Trophoblast cell (in vitro differentiated cells and primary cell): ENCODE measurements around the gene SLC6A1.
"Not testable (repeated sequence)": the region's sequence is repeated elsewhere in the genome, so short reads cannot be mapped to it uniquely, and the experiment has no call there.

Experiments
- DNase-seq, 2 donors: peaks; one replicate each; pipeline ENCODE4 v3.0.0-alpha.2; 2016
- H2AFZ ChIP-seq: 2 replicates; pipeline ENCODE4 v1.6.1; 2013; ENCODE audit warnings: low read length, moderate library complexity, mild to moderate bottlenecking; ENCODE audit not compliant: insufficient read depth, poor library complexity
- H2AK5ac ChIP-seq: 2 replicates; pipeline ENCODE4 v1.6.1; 2013; ENCODE audit warnings: mild to moderate bottlenecking, low read length
- H2BK120ac ChIP-seq: 2 replicates; pipeline ENCODE4 v1.6.1; 2013; ENCODE audit warnings: low read length, mild to moderate bottlenecking, moderate library complexity; ENCODE audit not compliant: insufficient read depth, poor library complexity
- H2BK12ac ChIP-seq: 2 replicates; pipeline ENCODE4 v1.6.1; 2013; ENCODE audit warnings: mild to moderate bottlenecking, low read length, moderate library complexity
- H2BK5ac ChIP-seq: 2 replicates; pipeline ENCODE4 v1.6.1; 2013; ENCODE audit warnings: low read length, low read depth, moderate library complexity, mild to moderate bottlenecking; ENCODE audit not compliant: poor library complexity
- H3K14ac ChIP-seq: 2 replicates; pipeline ENCODE4 v1.6.1; 2013; ENCODE audit warnings: mild to moderate bottlenecking, low read length
- H3K18ac ChIP-seq: 2 replicates; pipeline ENCODE4 v1.6.1; 2013; ENCODE audit warnings: mild to moderate bottlenecking, low read length
- H3K23ac ChIP-seq: 2 replicates; pipeline ENCODE4 v1.6.1; 2013; ENCODE audit warnings: low read length
- H3K27ac ChIP-seq: 2 replicates; pipeline ENCODE4 v1.5.1; 2013; ENCODE audit warnings: low read depth, mild to moderate bottlenecking, inconsistent platforms, low read length, moderate library complexity
- H3K27me3 ChIP-seq: 2 replicates; pipeline ENCODE4 v1.6.1; 2013; ENCODE audit warnings: inconsistent platforms, mild to moderate bottlenecking, low read length, moderate library complexity; ENCODE audit not compliant: insufficient read depth
- H3K36me3 ChIP-seq, 2 experiments: 1 replicate in 1 of 2; 2 replicates in 1 of 2; pipeline ENCODE4 v1.6.1; 2013; ENCODE audit warnings: low read length in 2 of 2, mild to moderate bottlenecking in 2 of 2, moderate library complexity in 1 of 2; ENCODE audit not compliant: insufficient read depth in 2 of 2, control insufficient read depth in 1 of 2
- H3K4ac ChIP-seq: 2 replicates; pipeline ENCODE4 v1.6.1; 2013; ENCODE audit warnings: low read depth, mild to moderate bottlenecking, low read length, moderate library complexity
- H3K4me1 ChIP-seq, 2 experiments: 1 replicate in 1 of 2; 2 replicates in 1 of 2; pipeline ENCODE4 v1.6.1; 2013; ENCODE audit warnings: low read length in 2 of 2, mild to moderate bottlenecking in 2 of 2, moderate library complexity in 1 of 2; ENCODE audit not compliant: insufficient read depth in 2 of 2, control insufficient read depth in 1 of 2
- H3K4me2 ChIP-seq: 2 replicates; pipeline ENCODE4 v1.6.1; 2013; ENCODE audit warnings: inconsistent platforms, mild to moderate bottlenecking, low read length, moderate library complexity
- H3K4me3 ChIP-seq: 2 replicates; pipeline ENCODE4 v1.5.1; 2013; ENCODE audit warnings: mild to moderate bottlenecking, low read depth, low read length, inconsistent platforms
- H3K79me1 ChIP-seq: one replicate; pipeline ENCODE4 v1.6.1; 2013; ENCODE audit warnings: low read length
- H3K79me2 ChIP-seq: 2 replicates; pipeline ENCODE4 v1.6.1; 2013; ENCODE audit warnings: low read length, mild to moderate bottlenecking; ENCODE audit not compliant: control insufficient read depth, insufficient read depth, poor library complexity
- H3K9ac ChIP-seq: 2 replicates; pipeline ENCODE4 v1.6.1; 2013; ENCODE audit warnings: mild to moderate bottlenecking, low read length
- H3K9me3 ChIP-seq: 2 replicates; pipeline ENCODE4 v1.6.1; 2013; ENCODE audit warnings: low read depth, mild to moderate bottlenecking, control low read depth, inconsistent platforms, low read length; ENCODE audit not compliant: insufficient read depth
- H4K12ac ChIP-seq: 2 replicates; pipeline ENCODE4 v1.6.1; 2013; ENCODE audit warnings: low read depth, mild to moderate bottlenecking, low read length, moderate library complexity
- H4K8ac ChIP-seq: 2 replicates; pipeline ENCODE4 v1.6.1; 2013; ENCODE audit warnings: low read depth, mild to moderate bottlenecking, low read length, moderate library complexity
- H4K91ac ChIP-seq: one replicate; pipeline ENCODE4 v1.6.1; 2013; ENCODE audit warnings: low read depth, mild to moderate bottlenecking, low read length, moderate library complexity
- WGBS: extraction: QIAGEN DNeasy Blood & Tissue Kit; methylation state at CpG from one replicate; pipeline ENCODE4 v1.1.7; 2013; ENCODE audit warnings: missing lambda C conversion rate; ENCODE audit not compliant: insufficient read length, insufficient coverage; ENCODE audit errors: extremely low coverage; 5-methylcytosine and 5-hydroxymethylcytosine counted together

Gene SLC6A1

DNA sequence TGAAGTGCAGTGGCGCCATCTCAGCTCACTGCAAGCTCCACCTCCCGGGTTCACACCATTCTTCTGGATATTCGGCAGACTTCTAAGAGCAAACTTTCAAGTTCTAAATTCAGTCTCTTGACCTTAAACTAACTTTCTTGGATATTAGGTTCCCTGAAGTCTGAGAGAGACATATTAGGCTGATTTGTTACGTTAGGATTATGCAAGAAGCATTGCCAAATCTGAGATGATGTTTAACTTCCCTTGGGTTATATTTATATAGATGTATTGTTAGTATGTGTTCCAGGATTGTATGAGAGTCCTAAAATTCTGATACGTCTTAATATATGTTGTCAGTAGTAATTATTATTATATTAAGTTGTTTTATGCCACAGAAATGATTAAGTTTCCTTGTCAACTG, 80.1 kb downstream of the SLC6A1 start:
- Histone ChIP-seq H4K12ac (no peak overlapping the region), H3K27ac (no peak overlapping the region), H3K18ac (no peak overlapping the region), H4K8ac (no peak overlapping the region), H3K14ac (no peak overlapping the region), H2BK120ac (no peak overlapping the region), H4K91ac (no peak overlapping the region), H3K4me2 (no peak overlapping the region), H3K23ac (no peak overlapping the region), H2AK5ac (no peak overlapping the region), H3K4me3 (no peak overlapping the region), H3K9ac (no peak overlapping the region), H2AFZ (no peak overlapping the region), H3K4me1 (no peaks in the 10 kb centered on the region), H3K79me1 (no peaks in the 10 kb centered on the region), H2BK5ac (no peak overlapping the region), H3K36me3 (no peaks in the 10 kb centered on the region), H3K27me3 (no peaks in the 10 kb centered on the region), H3K9me3 (peaks cover 22% of the 10 kb centered on the region), H3K79me2 (no peaks in the 10 kb centered on the region), H2BK12ac (no peak overlapping the region), H3K4ac (no peak overlapping the region)
- no CpG with 5 or more reads among the region's 5 CpGs for WGBS
- DNase-seq, result no peak

DNA sequence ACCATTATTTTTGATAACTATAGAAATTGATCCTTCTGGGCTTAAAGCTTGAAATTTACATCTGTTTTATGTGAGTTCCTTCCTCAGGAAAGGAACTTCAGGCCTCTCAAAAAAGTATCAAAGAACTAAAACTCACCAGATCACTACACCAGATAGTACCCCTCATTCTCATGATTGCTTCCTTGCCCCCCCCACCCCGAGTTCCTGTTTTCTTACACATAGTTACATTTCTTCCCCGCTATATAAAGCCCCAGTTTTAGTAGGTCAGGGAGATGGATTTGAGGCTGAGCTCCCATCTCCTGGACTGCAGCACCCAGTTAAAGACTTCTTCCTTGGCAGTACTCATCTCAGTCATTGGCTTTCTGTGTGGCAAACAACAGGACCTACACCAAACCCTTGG, 81.5 kb downstream of the SLC6A1 start:
- Histone ChIP-seq H3K4me1 (no peaks in the 10 kb centered on the region), H3K27ac (no peak overlapping the region), H3K4me2 (no peak overlapping the region), H2AFZ (no peak overlapping the region), H4K91ac (no peak overlapping the region), H2BK120ac (no peak overlapping the region), H3K27me3 (no peaks in the 10 kb centered on the region), H3K4me3 (no peak overlapping the region), H3K14ac (no peak overlapping the region), H4K12ac (no peak overlapping the region), H2BK5ac (no peak overlapping the region), H3K23ac (no peak overlapping the region), H4K8ac (no peak overlapping the region), H3K36me3 (no peaks in the 10 kb centered on the region), H3K18ac (no peak overlapping the region), H3K9ac (no peak overlapping the region), H3K79me2 (no peaks in the 10 kb centered on the region), H2BK12ac (no peak overlapping the region), H3K4ac (no peak overlapping the region), H2AK5ac (no peak overlapping the region), H3K9me3 (peaks cover 18% of the 10 kb centered on the region), H3K79me1 (no peaks in the 10 kb centered on the region)
- DNase-seq, result no peak
- no CpG with 5 or more reads among the region's 2 CpGs for WGBS

DNA sequence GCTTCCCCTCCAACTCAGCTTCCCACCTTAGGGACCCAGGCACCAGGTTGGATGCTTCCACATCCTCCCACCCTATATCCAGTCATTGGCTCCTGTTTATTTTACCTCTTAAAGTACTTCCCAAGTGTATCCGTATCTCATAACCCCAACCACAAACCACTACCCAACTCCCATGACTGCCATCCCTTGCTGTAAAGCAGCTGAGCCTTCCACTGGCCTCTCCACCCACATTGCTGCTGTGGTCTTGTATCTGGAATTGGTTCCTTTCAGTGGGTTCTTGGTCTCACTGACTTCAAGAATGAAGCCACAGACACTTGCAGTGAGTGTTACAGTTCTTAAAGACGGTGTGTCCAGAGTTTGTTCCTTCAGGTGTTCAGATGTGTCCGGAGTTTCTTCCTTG, 81.9 kb downstream of the SLC6A1 start:
- Histone ChIP-seq H4K91ac (no peak overlapping the region), H2BK12ac (no peak overlapping the region), H3K23ac (no peak overlapping the region), H3K9me3 (peaks cover 18% of the 10 kb centered on the region), H3K27ac (no peak overlapping the region), H3K4ac (no peak overlapping the region), H3K14ac (no peak overlapping the region), H3K18ac (no peak overlapping the region), H3K27me3 (no peaks in the 10 kb centered on the region), H4K8ac (no peak overlapping the region), H3K79me2 (no peaks in the 10 kb centered on the region), H2AFZ (no peak overlapping the region), H2BK120ac (no peak overlapping the region), H3K4me3 (no peak overlapping the region), H2BK5ac (no peak overlapping the region), H3K4me2 (no peak overlapping the region), H2AK5ac (no peak overlapping the region), H4K12ac (no peak overlapping the region), H3K36me3 (no peaks in the 10 kb centered on the region), H3K79me1 (no peaks in the 10 kb centered on the region), H3K4me1 (no peaks in the 10 kb centered on the region), H3K9ac (no peak overlapping the region)
- 100% methylated on average over 1 of the region's 3 CpGs for WGBS
- DNase-seq, result no peak

DNA sequence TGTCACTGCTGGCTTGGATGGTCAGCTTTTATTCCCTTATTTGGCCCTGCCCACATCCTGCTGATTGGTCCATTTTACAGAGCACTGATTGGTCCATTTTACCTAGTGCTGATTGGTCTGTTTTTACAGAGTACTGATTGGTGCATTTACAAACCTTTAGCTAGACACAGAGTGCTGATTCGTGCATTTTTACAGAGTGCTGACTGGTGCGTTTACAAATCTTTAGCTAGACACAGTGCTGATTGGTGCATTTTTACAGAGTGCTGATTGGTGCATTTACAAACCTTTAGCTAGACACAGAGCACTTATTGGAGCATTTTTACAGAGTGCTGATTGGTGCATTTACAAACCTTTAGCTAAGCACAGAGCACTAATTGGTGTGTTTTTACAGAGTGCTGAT, 82.6 kb downstream of the SLC6A1 start:
- H3K79me1 ChIP-seq, H3K14ac ChIP-seq, H2AFZ ChIP-seq, H3K36me3 ChIP-seq, H3K4me2 ChIP-seq, H3K79me2 ChIP-seq, H3K23ac ChIP-seq, H2BK5ac ChIP-seq, H2AK5ac ChIP-seq, H4K91ac ChIP-seq, H2BK12ac ChIP-seq, H4K12ac ChIP-seq, H3K4ac ChIP-seq, H3K27me3 ChIP-seq, DNase-seq, H2BK120ac ChIP-seq, H3K4me3 ChIP-seq, H3K4me1 ChIP-seq, H3K18ac ChIP-seq, H3K27ac ChIP-seq, H3K9ac ChIP-seq, H4K8ac ChIP-seq: not testable (repeated sequence)
- peaks cover 18% of the 10 kb centered on the region for H3K9me3 ChIP-seq
- WGBS, result no CpG with 5 or more reads among the region's 2 CpGs
